ENCODE data around the gene SCGB1C1. TPM values are rescaled to one million over a fixed set of nuclear protein-coding genes. Genes with fewer than 3 reads are reported as not detected.

SCGB1C1 gene
- total RNA-seq, 1 donor from 2014 or later = not detected

GRCh38 chr11:196786-197731, 4.2 kb downstream of the SCGB1C1 start:
- TF ChIP-seq CTCF (IDR thresholded peaks at IDR 0.05; ENCODE audit: unreplicated experiment) = no peak
- Mint-ChIP-seq H3K4me3 (ENCODE audit: low read depth) (no peak overlapping the region), H3K27ac (no peak overlapping the region), H3K4me1 (ENCODE audit: low read depth) (no peaks in the 10 kb centered on the region), H3K36me3 (ENCODE audit: insufficient read depth) (no peaks in the 10 kb centered on the region), H3K9me3 (ENCODE audit: low read depth) (no peaks in the 10 kb centered on the region), H3K27me3 (no peaks in the 10 kb centered on the region)
- no peak for DNase-seq (ENCODE audit: low spot score, unreplicated experiment)

GRCh38 chr11:197741-198235, 4.9 kb downstream of the SCGB1C1 start:
- DNase-seq (ENCODE audit: low spot score, unreplicated experiment) = no peak
- no peak for TF ChIP-seq CTCF (IDR thresholded peaks at IDR 0.05; ENCODE audit: unreplicated experiment)
- Mint-ChIP-seq H3K9me3 (ENCODE audit: low read depth) (no peaks in the 10 kb centered on the region), H3K4me1 (ENCODE audit: low read depth) (no peaks in the 10 kb centered on the region), H3K27me3 (no peaks in the 10 kb centered on the region), H3K27ac (no peak overlapping the region), H3K4me3 (ENCODE audit: low read depth) (no peak overlapping the region), H3K36me3 (ENCODE audit: insufficient read depth) (no peaks in the 10 kb centered on the region)

GRCh38 chr11:198236-198806, 5.4 kb downstream of the SCGB1C1 start:
- DNase-seq (ENCODE audit: low spot score, unreplicated experiment) = no peak
- H3K9me3 Mint-ChIP-seq (ENCODE audit: low read depth) = no peaks in the 10 kb centered on the region
- no peak overlapping the region for H3K27ac Mint-ChIP-seq
- H3K27me3 Mint-ChIP-seq = no peaks in the 10 kb centered on the region
- TF ChIP-seq CTCF (IDR thresholded peaks at IDR 0.05; ENCODE audit: unreplicated experiment) = no peak
- H3K4me3 Mint-ChIP-seq (ENCODE audit: low read depth) = no peak overlapping the region
- H3K4me1 Mint-ChIP-seq (ENCODE audit: low read depth) = no peaks in the 10 kb centered on the region
- peaks cover 1% of the 10 kb centered on the region for H3K36me3 Mint-ChIP-seq (ENCODE audit: insufficient read depth)

- Mint-ChIP-seq H3K4me1 (ENCODE audit: low read depth) (no peaks in the 10 kb centered on the region), H3K27ac (no peak overlapping the region)
- DNase-seq (ENCODE audit: low spot score, unreplicated experiment) = no peak
These were observed 6.2 kb downstream of the SCGB1C1 start for GRCh38 chr11:199004-199581.

More at GRCh38 chr11:199004-199581, 6.2 kb downstream of the SCGB1C1 start:
- Mint-ChIP-seq H3K27me3 (no peaks in the 10 kb centered on the region), H3K4me3 (ENCODE audit: low read depth) (no peak overlapping the region), H3K36me3 (ENCODE audit: insufficient read depth) (peaks cover 1% of the 10 kb centered on the region), H3K9me3 (ENCODE audit: low read depth) (no peaks in the 10 kb centered on the region)
- TF ChIP-seq CTCF (IDR thresholded peaks at IDR 0.05; ENCODE audit: unreplicated experiment) = no peak
